HG02981 (cell line): Measurements from ENCODE around the gene PLBD2.

ENCODE experiments used
- ATAC-seq: cut with Tn5 transposase; IDR thresholded peaks from one replicate; pipeline ENCODE4 v1.9.1; 2021; ENCODE audit warnings: mild to moderate bottlenecking, moderate library complexity; ENCODE audit not compliant: unreplicated experiment

PLBD2 gene

DNA sequence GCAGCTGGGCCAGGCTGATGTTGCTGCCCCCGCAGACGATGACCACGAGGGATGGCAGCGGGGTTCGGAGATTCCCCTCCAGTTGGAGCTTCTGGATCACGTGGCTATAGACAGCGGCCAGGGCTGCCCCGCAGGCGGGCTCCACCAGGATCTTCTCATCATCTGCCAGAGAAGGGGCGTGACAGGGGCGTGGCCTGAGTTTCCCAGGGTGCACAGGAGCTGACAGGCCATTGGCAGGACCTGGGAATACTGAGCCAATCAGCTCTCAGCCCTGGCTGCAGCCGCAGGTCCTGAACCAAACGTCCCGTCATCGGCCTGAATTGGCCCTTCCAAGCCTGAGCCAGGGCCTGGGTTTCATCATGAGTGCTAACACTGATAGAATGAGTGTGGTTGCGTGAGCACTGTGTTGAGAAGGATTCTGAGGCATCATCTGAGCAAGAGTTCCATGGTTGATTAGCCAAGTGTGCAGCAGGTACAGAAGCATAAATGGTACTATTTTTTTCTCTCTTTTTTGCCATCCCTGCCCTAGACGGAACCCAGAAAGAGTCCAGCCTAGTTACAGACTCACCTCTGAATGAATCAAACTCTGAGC lies 34.7 kb downstream of the PLBD2 start:
- no peak for ATAC-seq

DNA sequence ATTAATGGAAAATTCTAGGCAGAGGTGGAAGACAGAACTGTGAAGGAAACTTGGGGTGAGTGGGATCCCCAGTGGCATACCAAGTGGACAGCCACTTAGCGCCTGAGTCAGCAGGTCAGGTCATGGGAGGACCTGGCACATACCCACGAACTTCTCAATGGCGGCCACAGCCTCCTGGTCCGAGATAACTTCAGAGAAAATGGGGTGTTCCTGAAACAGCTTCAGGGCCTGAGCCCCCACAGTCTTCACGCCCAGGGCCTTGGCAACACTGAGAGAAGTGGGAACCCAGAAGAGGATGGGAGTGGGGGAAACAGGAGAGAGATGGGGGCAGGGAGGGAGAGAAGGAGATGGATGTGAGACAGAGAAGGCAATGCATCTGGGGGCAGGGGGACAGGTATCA lies 35.4 kb downstream of the PLBD2 start:
- ATAC-seq = no peak

DNA sequence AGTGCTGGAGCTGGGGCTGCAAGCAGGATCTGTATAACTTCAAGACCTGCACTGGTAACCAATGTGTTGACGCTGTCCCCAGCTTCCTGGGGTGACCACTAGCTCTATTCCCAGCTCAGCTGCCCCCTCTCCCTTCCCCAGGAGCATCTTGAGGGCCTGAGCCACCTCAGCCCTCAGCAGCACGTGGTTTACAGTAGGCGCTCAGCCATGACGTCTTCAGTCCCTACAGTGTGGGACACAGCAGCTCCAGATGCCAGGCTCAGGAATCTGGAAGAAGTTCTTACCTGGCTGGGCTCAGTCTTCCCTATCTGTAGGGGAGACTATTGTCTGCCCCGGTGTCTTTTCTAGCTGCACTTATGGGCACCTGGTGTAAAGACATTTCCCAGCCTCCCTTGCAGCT lies 36.7 kb downstream of the PLBD2 start:
- ATAC-seq = no peak

DNA sequence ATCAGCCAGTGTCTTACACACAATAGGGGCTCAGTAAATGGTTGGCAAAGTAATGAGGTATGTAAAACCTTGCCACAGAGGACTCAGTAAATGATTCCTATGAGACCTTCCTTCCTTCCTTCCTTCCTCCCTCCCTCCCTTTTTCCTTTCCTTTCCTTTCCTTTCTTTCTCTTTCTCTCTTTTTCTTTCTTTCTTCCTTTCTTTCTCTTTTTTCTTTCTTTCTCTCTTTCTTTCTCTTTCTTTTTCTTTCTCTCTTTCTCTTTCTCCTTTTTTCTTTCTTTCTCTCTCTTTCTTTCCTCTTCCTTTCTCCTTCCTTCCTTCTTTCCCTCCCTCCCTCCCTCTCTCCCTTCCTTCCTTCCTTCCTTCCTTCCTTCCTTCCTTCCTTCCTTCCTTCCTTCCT lies 37.8 kb downstream of the PLBD2 start:
- no peak for ATAC-seq

DNA sequence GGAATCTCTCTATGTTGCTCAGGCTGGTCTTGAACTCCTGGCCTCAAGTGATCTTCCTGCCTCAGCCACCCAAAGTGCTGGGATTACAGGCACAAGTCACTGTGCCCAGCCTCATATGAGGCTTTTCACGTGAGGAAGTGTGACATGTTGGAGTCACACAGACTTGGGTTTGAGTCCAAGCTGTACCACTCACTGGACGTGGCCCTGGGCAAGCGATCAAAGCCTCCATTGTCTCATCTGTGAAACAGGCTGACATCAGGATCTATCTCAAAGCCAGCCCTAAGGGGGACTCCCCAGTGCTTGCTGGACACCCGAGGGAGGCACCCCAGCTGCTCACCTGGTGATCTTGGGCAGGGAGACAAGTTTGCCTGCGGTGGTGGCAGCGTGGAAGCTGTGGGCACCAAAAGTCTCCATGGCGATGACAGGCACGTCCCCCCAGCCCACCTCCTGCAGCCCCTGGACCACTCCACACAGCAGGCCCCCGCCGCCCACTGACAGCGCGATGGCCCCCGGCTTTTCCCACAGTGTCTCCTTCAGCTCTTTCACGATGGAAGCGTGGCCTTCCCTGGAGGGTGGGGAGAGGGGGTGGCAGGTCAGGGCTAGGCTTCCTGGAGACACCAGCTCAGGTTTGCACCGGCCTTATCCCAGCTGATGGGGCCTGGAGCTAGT lies 38.6 kb downstream of the PLBD2 start:
- ATAC-seq = no peak

DNA sequence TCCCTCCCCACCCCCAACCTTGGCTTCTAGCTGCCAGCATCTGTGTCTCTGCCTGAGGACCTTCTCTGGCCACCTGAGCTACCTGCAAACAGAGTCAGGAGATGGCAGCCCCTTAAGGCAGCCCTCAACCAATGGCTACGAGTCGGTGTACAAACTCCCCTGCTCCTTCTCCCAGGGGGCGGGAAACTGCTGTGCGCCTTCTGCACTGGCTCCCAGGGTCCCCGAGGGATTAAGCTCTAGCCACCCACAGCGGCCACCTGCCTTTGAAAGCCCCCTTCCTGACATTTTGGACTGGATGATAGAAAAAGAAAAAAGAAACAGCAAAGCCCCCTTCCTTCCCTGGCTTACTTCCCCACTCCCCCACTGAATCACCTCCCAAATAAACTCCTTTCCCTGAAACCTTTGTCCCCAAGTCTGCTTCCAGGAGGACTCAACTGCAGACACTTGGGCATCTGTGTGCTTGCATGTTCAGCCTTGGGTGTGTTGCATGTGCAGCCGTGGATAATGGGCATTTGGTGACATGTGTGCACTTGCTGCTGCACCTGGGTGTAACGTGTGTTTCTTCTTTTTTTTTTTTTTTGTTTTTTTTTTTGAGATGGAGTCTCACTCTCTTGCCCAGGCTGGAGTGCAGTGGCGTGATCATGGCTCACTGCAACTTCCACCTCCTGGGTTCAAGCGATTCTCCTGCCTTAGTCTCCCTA lies 39.3 kb downstream of the PLBD2 start:
- no peak for ATAC-seq

DNA sequence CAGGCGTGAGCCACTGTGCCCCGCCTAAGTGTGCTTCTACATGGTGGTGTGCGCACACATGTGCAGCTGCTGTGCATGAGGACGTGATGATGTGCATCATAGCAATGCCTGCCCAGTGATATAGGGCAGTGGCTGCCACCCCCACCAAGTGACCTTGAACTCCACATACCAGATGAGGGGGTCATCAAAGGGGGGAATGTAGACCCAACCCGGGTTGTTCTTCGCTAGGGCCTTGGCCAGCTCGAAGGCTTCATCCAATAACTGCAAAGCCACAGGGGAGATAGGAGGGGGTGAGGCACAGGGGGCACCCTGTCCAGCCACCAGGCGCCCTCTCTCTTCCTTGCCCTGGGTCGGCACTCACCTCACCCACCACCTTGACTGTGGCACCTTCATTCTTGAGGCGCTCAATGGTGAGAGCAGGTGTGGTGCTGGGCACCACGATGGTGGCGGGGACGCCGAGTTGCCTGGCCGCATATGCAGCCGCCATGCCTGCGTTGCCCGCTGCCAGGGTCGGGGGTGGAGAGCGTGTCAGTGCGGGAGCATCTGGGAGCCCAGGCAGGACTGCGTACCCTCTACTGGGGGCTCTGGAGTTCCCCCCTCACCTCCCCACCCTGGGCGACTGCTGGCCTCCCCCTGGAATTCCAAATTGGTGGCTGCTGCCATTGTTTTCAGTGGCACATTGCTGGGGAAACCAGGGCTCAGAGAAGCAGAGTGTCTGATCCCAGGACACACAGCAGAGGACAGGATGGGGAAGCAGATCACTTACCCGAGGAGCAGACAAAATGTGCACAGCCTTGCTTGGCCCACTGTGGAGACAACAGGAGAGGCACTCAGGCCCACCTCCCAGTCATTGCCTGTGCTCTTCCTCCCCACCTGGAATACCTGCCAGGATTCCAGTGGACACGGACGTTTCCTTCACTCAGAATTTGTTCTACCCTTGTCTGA lies 40.2 kb downstream of the PLBD2 start:
- no peak for ATAC-seq

DNA sequence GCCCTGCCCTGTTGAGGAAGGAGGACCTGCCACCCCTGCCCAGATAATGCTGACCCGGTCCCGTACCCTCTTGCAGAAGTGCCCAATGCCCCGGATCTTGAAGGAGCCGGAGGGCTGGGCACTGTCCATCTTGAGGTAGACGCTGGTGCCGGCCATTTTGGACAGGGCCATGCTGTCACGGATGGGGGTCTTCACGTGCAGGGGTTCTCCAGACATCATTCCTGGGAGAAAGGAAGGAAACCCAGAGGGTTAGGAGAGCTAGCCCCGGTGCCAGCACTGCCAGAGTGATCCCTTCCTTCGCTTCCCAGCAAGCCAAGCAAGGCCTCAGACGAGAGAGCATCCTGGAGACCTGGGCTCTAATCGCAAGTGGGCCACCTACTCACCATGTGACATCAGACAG lies 41.1 kb downstream of the PLBD2 start:
- no peak for ATAC-seq

DNA sequence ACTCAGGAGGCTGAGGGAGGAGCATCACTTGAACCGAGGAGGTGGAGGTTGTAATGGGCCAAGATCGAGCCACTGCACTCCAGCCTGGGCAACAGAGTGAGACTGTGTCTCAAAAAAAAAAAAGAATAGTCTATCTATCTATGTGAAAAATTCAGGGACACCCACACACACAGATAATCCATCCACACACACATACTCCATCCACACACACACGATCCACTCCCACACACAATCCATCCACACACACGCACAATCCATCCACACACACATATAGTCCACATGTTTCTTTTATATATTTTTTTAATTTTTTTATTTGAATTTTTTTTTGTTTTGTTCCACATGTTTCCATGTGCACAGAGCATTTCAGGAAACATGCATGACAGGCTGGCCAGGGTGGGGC lies 42.0 kb downstream of the PLBD2 start:
- ATAC-seq = no peak

DNA sequence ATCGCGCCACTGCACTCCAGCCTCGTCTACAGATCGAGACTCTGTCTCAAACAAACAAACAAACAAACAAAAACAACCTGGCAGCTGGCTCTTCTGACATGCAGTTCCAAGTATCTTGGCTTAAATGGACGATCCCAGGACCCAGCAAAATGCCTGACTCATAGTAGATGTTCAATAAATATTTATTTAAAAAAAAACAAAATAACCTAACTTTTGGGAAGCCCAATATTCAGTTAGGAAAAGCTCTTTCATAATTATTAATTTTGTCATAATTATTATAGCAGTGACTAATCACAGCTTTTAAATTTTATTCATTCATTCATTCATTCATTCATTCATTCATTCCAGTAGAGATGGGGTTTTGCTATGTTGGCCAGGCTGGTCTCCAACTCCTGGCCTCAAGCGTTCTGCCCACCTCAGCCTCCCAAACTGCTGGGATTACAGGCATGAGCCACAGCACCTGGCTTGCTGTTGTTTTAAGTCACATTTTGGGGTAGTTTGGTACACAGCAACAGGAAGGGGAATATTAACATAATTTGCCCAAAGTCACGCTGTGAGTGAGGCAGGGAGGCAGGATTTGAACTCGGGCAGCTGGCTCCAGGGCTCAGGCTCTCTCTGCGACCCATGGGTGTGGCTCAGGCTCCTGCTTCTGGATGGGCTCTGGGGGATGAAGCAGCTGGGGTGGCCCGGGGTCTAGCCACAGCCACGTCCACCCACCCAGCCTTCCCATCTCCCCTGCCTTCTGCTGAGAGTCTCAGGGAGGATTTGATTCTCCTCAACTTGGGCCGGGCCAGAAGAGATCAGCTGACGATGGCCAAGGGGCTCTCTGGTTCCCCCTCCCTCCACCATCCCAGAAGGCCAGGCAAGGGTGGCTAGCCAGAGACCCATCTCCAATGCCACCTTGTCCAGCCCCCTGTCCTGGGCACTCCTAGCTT lies 42.9 kb downstream of the PLBD2 start:
- ATAC-seq = no peak

DNA sequence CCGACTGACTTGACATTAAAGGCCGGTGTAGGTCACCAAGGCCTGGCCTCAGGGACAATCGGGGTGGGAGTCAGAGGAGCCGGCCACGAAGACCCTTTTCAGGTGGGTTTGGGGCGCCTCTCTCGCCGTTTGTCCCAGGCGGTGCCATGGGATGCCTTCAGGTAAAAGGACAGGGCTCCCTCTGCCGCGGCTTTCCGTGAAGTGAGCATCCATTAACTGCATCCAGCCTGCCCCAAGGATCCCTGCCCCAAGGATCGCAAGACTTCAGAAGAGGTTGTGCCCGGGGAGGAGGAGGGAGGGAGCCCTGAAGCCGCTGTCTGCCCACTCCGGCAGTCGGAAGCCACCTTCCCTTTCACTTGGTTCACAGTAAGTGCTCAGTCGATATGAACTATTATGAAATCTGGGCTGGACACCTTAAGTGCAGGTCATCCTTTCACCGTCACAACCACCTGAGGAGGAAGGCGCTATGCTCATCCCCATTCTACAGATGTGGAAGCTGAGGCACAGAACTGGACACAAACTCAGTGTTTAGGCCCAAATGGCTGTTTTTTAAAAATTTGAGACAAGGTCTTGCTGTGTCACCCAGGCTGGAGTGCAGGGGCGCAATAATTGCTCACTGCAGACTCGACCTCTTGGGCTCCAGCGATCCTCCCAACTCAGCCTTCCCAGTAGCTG lies 44.3 kb downstream of the PLBD2 start:
- ATAC-seq = no peak

DNA sequence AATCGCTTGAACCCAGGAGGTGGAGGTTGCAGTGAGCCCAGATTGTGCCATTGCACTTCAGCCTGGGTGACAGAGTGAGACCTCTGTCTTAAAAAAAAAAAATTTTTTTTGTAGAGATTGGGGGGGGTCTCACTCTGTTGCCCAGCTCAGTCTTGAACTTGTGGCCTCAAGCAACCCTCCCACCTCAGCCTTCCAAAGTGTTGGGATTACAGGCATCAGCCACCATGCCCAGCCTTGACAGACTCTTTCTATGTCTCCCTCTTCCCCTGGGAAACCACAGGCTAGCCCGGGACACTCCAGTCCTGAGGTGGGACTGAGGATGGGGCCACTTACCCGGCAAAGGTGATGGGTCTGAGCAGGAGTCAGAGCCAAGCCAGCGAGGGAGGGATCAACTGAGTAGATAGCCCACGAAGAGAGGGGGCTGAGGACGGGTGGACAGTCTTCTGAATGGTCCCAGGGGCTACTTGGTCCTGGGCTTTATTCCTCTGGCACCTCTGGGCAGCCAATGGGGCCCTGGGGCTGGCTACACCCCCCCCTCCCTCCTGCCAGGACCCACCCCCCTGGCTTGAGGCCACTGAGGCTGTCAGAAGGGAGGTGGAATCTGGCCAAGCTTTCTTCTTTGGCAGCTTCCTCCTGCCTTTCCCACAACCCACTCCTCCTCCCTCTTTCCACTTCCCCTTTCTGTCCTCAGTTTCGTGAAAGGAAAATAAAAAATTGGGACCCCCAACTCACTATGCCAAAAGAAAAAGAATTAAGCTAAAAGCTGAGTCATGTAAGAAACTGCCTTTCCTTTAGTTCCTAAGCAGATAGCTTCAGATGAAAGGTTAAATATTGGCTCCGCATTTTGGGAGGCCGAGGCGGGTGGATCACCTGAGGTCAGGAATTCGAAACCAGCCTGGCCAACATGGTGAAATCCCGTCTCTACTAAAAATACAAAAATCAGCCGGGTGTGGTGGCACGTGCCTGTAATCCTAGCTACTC lies 45.3 kb downstream of the PLBD2 start, which contains the start of gene SDS:
Gene SDS (minus strand): TSS at position 453 of the 981 bp plus-strand sequence. CDS start 4,179 bp downstream, outside the sequence.
- no peak for ATAC-seq

DNA sequence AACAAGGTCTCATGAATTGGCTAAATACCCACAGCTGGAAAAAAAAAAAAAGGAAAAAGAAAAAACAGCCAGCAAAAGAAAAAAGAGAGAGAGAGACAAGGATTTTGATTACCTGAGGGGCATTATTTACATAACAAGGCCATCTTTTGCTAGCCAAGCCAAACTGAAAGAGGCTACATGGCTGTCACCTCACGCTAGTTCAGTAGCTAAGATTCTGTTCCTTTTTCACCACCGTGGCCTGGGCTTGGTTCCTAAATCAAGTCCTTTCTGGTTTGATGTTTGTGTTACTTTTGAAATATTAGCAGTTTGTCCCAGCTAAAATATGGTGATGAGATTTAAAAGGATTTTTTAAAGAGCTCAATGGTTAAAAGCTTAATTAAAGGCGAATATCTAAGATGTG lies 47.3 kb downstream of the PLBD2 start:
- ATAC-seq = no peak

DNA sequence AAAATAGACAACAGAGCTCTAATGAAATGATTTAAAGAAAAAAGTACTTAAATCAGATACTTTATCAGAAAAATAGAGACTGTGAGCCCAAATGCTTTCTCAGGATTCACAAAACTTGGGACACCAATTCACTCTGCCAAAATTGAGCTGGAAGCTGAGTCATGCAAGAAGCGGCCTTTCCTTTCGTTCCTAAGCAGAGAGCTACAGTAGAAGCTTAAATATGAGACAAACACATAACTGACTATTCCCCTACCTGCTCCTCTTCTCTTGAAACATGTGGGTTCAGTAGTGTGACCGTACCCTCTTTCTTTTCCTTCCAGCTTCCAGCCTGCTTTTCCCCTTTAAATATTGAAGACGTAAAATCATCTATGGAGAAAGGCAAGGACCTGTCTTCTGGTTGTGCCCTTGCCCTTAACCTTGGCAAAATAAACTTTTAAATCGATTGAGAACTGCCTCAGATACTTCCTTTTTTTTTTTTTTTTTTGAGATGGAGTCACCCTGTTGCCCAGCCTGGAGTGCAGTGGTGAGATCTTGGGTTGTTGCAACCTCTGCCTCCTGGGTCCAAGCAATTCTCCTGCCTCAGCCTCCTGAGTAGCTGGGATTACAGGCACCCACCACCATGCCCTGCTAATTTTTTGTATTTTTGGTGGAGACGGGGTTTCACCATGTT lies 49.7 kb downstream of the PLBD2 start:
- ATAC-seq = no peak

DNA sequence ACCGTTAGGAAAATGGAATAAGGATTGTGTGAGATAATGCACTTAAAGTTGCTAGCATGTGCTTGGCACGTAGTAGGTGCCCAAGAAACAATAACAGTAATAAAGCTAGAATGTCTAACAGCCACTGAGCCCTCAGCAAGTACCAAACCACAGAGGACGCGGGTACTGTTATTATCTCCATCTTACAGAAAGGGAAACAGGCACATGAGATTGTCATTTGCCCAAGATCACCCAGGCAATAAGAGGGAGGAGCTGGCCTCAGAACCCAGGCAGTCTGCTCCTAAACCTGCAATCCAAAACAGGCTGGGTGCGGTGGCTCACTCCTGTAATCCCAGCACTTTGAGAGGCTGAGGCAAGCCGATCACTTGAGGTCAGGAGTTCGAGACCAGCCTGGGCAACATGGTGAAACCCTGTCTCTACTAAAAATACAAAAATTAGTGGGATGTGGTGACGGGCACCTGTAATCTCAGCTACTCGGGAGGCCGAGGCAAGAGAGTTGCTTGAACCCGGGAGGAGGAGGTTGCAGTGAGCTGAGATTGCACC lies 50.4 kb downstream of the PLBD2 start:
- no peak for ATAC-seq

DNA sequence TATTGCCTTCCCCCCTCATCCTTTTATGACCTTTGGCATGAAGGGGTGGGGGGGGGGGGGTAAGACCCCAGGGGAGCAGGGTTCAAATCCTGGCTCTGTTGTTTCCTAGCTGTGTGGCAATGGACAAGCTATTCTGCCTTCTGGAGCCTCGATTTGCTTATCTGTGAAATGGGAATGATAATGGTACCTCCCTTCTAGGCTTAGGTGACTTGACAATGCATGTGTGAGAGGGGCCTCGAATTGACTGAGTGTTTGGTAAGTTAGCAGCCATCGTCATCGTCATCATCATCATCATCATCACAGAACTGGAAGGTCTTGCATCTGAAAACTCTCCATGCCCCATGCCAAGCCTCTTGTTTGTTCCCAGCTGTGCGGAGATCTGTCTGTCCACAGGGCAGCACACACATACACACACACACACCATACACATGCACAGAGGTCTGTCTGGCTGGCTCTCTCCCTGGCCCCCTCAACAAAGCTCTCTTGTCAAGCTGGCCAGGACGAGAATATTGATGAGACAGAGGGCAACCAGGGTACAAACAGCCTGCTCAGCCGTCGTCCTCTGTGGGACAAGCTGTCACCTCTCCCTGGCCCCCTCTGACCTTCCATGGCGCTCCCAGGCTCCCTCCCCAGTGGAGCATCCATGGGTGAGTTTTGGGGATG lies 51.2 kb downstream of the PLBD2 start:
- ATAC-seq = no peak

DNA sequence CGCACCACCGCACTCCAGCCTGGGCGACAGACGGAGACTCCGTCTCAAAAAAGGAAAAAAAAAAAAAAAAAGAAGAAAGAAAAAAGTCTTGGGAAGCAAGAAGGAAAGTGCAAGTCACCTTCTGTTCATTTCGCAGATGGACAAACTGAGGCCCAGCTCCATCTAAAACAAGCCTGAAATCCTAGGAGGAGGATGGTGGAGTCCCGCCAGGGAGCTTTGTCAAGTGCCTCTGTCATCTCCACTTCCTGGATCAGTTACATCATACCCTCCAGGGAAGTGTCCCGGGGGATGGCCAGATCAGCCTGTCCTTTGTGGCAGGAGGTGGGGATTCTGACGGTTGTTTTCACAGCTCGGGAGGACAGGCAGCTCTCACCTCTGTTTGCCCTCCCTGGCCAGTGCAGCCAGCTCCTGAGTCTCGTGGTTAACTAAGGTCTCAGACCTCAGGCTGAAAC lies 55.1 kb downstream of the PLBD2 start:
- ATAC-seq = no peak
